ENCODE data around the gene ZNF488.

ZNF488 gene

DNA sequence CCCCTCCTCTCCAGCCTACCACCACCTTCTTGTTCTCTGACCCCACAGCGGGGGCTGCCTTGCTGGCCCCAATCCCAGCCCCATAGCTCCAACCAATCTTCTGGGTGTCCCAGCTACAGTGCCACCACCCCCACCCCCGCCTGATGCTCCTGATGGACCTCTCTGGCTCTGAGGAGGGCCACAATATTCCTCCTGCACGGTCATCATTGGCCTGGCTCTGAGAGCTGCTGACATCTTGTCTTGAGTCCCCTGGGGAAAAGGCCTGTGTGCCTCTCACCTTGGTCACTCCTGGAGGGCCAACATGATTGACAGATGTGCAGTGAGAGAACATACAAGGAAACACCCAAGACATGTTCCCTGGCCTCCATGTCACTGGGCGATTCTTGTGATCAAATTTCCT is 54.2 kb downstream of the ZNF488 start:
- no peak for DNase-seq (ENCODE audit: low read depth)
- H3K4me3 ChIP-seq (ENCODE audit: low read length) = no peak overlapping the region
- TF ChIP-seq, protein P1, sequence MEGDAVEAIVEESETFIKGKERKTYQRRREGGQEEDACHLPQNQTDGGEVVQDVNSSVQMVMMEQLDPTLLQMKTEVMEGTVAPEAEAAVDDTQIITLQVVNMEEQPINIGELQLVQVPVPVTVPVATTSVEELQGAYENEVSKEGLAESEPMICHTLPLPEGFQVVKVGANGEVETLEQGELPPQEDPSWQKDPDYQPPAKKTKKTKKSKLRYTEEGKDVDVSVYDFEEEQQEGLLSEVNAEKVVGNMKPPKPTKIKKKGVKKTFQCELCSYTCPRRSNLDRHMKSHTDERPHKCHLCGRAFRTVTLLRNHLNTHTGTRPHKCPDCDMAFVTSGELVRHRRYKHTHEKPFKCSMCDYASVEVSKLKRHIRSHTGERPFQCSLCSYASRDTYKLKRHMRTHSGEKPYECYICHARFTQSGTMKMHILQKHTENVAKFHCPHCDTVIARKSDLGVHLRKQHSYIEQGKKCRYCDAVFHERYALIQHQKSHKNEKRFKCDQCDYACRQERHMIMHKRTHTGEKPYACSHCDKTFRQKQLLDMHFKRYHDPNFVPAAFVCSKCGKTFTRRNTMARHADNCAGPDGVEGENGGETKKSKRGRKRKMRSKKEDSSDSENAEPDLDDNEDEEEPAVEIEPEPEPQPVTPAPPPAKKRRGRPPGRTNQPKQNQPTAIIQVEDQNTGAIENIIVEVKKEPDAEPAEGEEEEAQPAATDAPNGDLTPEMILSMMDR (conservative IDR thresholded peaks at IDR 0.05; ENCODE audit: low read depth, low read length) = no peak

DNA sequence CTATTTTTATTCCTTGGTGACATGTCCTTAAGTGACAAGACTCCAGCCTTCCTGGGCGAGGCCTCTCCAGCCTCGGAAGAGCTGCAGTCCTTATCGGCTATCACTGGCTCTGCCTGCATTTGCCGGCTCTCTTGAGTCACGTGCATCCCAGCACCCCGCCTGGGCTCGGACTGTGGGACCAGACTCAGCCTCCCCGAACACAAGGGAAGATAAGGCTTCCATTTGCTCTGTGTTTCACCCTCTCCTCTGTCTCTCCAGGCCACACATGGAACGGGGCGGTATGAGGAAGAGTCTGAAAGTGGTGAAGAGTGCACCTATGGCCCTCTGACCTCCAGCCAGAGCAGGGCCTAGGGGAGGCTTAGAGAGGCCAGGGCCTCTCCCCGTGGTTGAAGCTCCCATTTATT is 57.2 kb downstream of the ZNF488 start:
- DNase-seq (ENCODE audit: low read depth) = no peak
- TF ChIP-seq, protein P1 (conservative IDR thresholded peaks at IDR 0.05; ENCODE audit: low read depth, low read length) = no peak
- no peak overlapping the region for H3K4me3 ChIP-seq (ENCODE audit: low read length)

DNA sequence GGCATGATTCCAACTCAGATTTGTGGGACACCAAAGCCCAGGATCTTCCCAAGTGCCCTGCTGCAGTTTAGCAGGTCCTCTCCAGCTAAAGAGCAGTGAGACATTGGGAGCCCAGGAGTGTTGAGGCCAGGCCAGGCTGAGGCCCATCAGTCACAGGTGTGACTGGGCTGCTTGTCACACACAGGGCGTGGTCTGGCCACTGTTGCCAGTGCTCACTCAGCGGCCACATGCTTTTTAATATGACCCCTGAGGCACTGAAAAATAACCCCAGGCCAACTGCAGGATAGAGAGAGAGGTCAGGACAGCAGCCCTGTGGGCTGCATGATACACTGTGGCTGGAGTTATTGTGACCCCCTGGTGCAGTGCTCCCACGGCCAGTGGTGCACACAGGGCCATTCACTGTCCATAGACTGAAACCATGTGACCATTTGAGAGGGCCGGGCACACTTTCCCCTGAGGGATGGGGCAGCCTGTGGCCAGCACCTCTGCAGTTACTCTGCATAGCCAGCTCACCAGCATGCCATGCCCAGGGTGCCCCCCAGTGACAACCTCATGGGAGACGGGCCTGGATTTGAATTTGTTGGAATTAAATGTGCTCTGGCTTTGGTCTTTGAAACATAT is 57.7 kb downstream of the ZNF488 start:
- H3K4me3 ChIP-seq (ENCODE audit: low read length) = no peak overlapping the region
- no peak for DNase-seq (ENCODE audit: low read depth)
- TF ChIP-seq, protein P1 (conservative IDR thresholded peaks at IDR 0.05; ENCODE audit: low read depth, low read length) = no peak

DNA sequence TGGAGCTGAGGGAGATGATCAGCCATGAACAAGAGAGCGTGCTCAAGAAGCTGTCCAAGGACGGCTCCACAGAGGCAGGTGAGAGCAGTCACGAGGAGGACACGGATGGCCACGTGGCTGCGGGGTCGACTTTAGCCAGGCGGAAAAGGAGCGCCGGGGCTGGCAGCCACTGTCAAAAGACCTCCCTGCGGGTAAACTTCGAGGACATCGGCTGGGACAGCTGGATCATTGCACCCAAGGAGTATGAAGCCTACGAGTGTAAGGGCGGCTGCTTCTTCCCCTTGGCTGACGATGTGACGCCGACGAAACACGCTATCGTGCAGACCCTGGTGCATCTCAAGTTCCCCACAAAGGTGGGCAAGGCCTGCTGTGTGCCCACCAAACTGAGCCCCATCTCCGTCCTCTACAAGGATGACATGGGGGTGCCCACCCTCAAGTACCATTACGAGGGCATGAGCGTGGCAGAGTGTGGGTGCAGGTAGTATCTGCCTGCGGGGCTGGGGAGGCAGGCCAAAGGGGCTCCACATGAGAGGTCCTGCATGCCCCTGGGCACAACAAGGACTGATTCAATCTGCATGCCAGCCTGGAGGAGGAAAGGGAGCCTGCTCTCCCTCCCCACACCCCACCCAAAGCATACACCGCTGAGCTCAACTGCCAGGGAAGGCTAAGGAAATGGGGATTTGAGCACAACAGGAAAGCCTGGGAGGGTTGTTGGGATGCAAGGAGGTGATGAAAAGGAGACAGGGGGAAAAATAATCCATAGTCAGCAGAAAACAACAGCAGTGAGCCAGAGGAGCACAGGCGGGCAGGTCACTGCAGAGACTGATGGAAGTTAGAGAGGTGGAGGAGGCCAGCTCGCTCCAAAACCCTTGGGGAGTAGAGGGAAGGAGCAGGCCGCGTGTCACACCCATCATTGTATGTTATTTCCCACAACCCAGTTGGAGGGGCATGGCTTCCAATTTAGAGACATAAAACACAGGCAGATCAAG is 58.5 kb downstream of the ZNF488 start:
- TF ChIP-seq, protein P1 (conservative IDR thresholded peaks at IDR 0.05; ENCODE audit: low read depth, low read length) = no peak
- DNase-seq (ENCODE audit: low read depth) = no peak
- no peak overlapping the region for H3K4me3 ChIP-seq (ENCODE audit: low read length)

DNA sequence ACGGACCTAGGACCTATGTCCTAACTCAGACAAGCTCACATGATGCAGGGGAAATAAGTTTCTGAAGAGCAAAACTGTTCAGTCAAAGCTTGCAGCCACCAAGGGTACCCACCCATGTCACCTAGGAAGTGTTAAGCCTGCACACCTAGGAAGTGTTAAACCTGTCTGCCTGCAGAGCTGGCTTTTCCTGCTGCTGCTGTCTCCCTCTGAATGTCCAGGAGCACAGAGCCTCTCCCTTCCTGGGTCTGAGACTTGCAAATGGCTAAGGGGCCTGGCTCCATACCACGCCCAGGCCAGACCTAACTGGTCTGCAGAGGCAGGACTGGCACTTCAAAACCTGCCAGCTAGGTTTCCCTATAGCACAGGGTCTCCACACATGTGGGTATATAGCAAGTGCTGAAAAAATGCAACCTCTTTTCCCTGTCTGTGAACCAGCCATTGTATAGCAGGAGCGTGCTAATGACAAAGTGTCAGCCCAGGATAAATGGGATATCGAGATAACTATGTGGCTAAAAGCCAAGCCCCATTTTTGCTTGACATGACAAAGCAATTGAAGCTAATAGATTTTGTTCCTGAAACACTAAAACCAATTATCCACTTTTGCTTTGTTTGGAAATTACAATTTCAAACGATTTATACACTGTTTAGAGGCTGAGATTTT is 60.3 kb downstream of the ZNF488 start:
- TF ChIP-seq, protein P1 (conservative IDR thresholded peaks at IDR 0.05; ENCODE audit: low read depth, low read length) = no peak
- no peak for DNase-seq (ENCODE audit: low read depth)
- no peak overlapping the region for H3K4me3 ChIP-seq (ENCODE audit: low read length)

DNA sequence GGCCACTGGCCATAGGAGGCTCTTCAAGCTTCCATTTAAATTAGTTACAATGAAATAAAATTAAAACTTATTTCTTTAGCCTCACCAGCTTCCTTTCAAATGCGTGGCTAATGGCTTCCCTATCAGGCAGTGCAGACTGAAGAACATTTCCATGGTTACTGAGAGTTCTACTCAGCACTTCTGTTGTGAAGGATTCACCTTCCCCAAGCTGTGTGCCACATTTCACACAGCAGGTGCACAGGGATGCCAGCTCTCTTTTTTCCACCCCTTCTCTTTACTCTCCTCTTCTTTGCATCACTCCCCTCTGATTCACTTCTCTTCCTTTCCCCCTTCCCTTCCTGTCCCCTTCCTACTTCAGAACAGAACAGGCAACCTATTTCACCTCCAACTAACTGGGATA is 61.0 kb downstream of the ZNF488 start:
- TF ChIP-seq, protein P1 (conservative IDR thresholded peaks at IDR 0.05; ENCODE audit: low read depth, low read length) = no peak
- no peak overlapping the region for H3K4me3 ChIP-seq (ENCODE audit: low read length)
- DNase-seq (ENCODE audit: low read depth) = no peak
